Gastrocnemius medialis (tissue), 4 donors: ENCODE measurements around the gene FOXP2.

Source experiments
- CTCF ChIP-seq, 5 experiments: fragments of 450-650 bp in 3 of 5; fragments of 200-600 bp in 2 of 5; sonication (generic) in 2 of 5; IDR thresholded peaks in 4 of 5; conservative IDR thresholded peaks in 1 of 5; 1 replicate in 4 of 5; 2 replicates in 1 of 5; pipeline ENCODE4 v1.5.1; 2016 to 2019; ENCODE audit warnings: antibody characterized with exemption in 5 of 5, mild to moderate bottlenecking in 3 of 5, moderate library complexity in 3 of 5
- POLR2A ChIP-seq, 2 donors: fragments of 450-650 bp; IDR thresholded peaks; one replicate each; pipeline ENCODE4 v1.6.1; 2017; ENCODE audit warnings: antibody characterized with exemption in 2 of 2, mild to moderate bottlenecking in 2 of 2, moderate library complexity in 2 of 2

- no peak for TF ChIP-seq CTCF (IDR thresholded peaks at IDR 0.05 in 4 of 5, conservative IDR thresholded peaks at IDR 0.05 in 1 of 5)
- no peak for TF ChIP-seq POLR2A (IDR thresholded peaks at IDR 0.05)
Observed at GRCh38 chr7:114484226-114484625, 69.6 kb downstream of the FOXP2 start.
